NB4 (cell line): Measurements from ENCODE around the gene MDM4.

Experiments
- MYC ChIP-seq: IDR thresholded peaks from 2 replicates; pipeline ENCODE4 v1.6.1; 2011; ENCODE audit warnings: low read depth, low read length
- POLR2A ChIP-seq: IDR thresholded peaks from 2 replicates; pipeline ENCODE4 v1.6.1; 2011; ENCODE audit warnings: mild to moderate bottlenecking; ENCODE audit not compliant: insufficient read length; ENCODE audit errors: extremely low read depth
- TF ChIP-seq, protein P1 (sequence below): IDR thresholded peaks from one replicate; pipeline ENCODE4 v1.5.1; 2012; ENCODE audit warnings: low read depth, low read length

DNA sequence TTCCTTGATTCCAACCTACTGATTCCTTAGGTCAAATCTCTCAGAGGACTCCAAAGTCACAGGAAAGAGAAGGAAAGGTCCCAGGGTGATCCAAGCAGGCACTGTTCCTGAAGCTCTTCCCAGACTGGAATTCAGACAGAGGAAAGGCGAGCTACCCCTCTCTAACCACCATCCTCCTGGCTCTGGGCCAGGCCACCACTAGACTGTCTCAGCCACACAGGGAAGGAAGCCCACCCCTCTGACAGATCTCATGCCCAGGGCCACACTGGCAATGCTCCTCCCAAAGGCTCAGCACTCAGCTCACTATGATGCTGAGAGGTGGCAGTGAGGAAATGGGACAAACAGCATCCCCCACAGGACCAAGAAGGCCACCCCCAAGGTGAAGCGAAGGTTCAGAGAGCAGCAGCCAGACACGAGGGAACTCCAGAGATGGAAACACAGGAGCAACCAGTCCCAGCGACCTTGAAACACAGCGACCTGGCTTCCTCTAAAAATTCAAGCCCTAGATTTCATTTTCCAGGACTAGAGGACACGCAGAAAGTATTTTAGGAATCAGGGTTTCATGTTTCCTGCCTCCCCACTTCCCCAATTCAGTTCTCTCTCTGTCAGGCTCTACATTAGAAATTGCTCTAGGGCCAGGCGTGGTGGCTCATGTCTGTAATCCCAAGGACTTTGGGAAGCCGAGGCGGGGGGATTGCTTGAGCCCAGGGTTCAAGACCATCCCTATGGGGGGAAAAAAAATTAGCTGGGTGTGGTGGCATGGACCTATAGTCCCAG is 40.4 kb upstream of the MDM4 start:
- TF ChIP-seq, protein P1, sequence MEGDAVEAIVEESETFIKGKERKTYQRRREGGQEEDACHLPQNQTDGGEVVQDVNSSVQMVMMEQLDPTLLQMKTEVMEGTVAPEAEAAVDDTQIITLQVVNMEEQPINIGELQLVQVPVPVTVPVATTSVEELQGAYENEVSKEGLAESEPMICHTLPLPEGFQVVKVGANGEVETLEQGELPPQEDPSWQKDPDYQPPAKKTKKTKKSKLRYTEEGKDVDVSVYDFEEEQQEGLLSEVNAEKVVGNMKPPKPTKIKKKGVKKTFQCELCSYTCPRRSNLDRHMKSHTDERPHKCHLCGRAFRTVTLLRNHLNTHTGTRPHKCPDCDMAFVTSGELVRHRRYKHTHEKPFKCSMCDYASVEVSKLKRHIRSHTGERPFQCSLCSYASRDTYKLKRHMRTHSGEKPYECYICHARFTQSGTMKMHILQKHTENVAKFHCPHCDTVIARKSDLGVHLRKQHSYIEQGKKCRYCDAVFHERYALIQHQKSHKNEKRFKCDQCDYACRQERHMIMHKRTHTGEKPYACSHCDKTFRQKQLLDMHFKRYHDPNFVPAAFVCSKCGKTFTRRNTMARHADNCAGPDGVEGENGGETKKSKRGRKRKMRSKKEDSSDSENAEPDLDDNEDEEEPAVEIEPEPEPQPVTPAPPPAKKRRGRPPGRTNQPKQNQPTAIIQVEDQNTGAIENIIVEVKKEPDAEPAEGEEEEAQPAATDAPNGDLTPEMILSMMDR: no peak
- no peak for TF ChIP-seq POLR2A
- no peak for TF ChIP-seq MYC
